Measurements from ENCODE around the gene WDR5.

The WDR5 gene

GRCh38 chr9:134164879-134165278 lies 29.0 kb downstream of the WDR5 start:
- no peak overlapping the region for H3K4me3 ChIP-seq (ENCODE audit: low read length)
- no peak for DNase-seq (ENCODE audit: low read depth)
- no peak for TF ChIP-seq CTCF (IDR thresholded peaks at IDR 0.05; ENCODE audit: insufficient read depth, low read depth, low read length, missing control alignments)

- H3K4me3 ChIP-seq (ENCODE audit: low read length): no peak overlapping the region
- DNase-seq (ENCODE audit: low read depth): peak; percentile 44
- TF ChIP-seq CTCF (IDR thresholded peaks at IDR 0.05; ENCODE audit: insufficient read depth, low read depth, low read length, missing control alignments): no peak
Observed at GRCh38 chr9:134165357-134166315, 29.8 kb downstream of the WDR5 start.

- TF ChIP-seq CTCF (IDR thresholded peaks at IDR 0.05; ENCODE audit: insufficient read depth, low read depth, low read length, missing control alignments): no peak
- no peak overlapping the region for H3K4me3 ChIP-seq (ENCODE audit: low read length)
- DNase-seq (ENCODE audit: low read depth): no peak
Observed at GRCh38 chr9:134166374-134166773, 30.5 kb downstream of the WDR5 start.

- no peak for DNase-seq (ENCODE audit: low read depth)
- TF ChIP-seq CTCF (IDR thresholded peaks at IDR 0.05; ENCODE audit: insufficient read depth, low read depth, low read length, missing control alignments): no peak
- H3K4me3 ChIP-seq (ENCODE audit: low read length): no peak overlapping the region
Observed at GRCh38 chr9:134167530-134167931, 31.6 kb downstream of the WDR5 start.

- no peak for DNase-seq (ENCODE audit: low read depth)
- no peak overlapping the region for H3K4me3 ChIP-seq (ENCODE audit: low read length)
- no peak for TF ChIP-seq CTCF (IDR thresholded peaks at IDR 0.05; ENCODE audit: insufficient read depth, low read depth, low read length, missing control alignments)
Observed at GRCh38 chr9:134168757-134169550, 33.1 kb downstream of the WDR5 start.

GRCh38 chr9:134169724-134170401 lies 34.0 kb downstream of the WDR5 start:
- no peak for DNase-seq (ENCODE audit: low read depth)
- no peak for TF ChIP-seq CTCF (IDR thresholded peaks at IDR 0.05; ENCODE audit: insufficient read depth, low read depth, low read length, missing control alignments)
- H3K4me3 ChIP-seq (ENCODE audit: low read length): no peak overlapping the region

All from epithelial cell of esophagus (primary cell).